HFFc6 (cell line): Measurements from ENCODE around the gene NFIX. TPM values are rescaled to one million over a fixed set of nuclear protein-coding genes. Genes with fewer than 3 reads are reported as not detected.

ENCODE experiments used
- DNase-seq: peaks from one replicate; pipeline ENCODE4 v3.0.0-alpha.2; 2018
- H3K27ac Mint-ChIP-seq: 2 replicates; pipeline ENCODE4 v1.8.0; 2020; ENCODE audit warnings: mild to moderate bottlenecking, mixed read lengths
- H3K27me3 Mint-ChIP-seq: 2 replicates; pipeline ENCODE4 v1.8.0; 2021; ENCODE audit warnings: mild to moderate bottlenecking, moderate library complexity, mixed read lengths; ENCODE audit not compliant: insufficient read depth
- H3K36me3 Mint-ChIP-seq: 2 replicates; pipeline ENCODE4 v1.8.0; 2021; ENCODE audit warnings: low read depth, mixed read lengths
- H3K4me1 Mint-ChIP-seq: 2 replicates; pipeline ENCODE4 v1.8.0; 2020; ENCODE audit warnings: low read depth, mixed read lengths
- H3K4me3 Mint-ChIP-seq: 2 replicates; pipeline ENCODE4 v1.8.0; 2020; ENCODE audit warnings: mild to moderate bottlenecking, moderate library complexity, mixed read lengths
- H3K9me3 Mint-ChIP-seq: 2 replicates; pipeline ENCODE4 v1.8.0; 2020; ENCODE audit warnings: mild to moderate bottlenecking, mixed read lengths
- total RNA-seq, 6 experiments: library from RNA; stranded (reverse); fragmentation: NEBNext Ultra II Directional; extraction: Animal tissue kit (Norgen Biotek cat#: 25700); gene quantifications; 2 replicates in 1 of 6; 3 replicates in 5 of 6; pipeline ENCODE4 v1.2.3, GENCODE V29; 2021
- TF ChIP-seq, protein P1 (sequence below): fragments of 200-600 bp; sonication (generic); IDR thresholded peaks from 2 replicates; pipeline ENCODE4 v1.5.0; 2021; ENCODE audit warnings: antibody characterized with exemption, mild to moderate bottlenecking

Gene NFIX
- total RNA-seq, 6 experiments from 2014 or later: 129 to 161 (median 142) TPM

GRCh38 chr19:13085666-13086065 is 90.4 kb downstream of the NFIX start:
- no peaks in the 10 kb centered on the region; the same call in 1 of the 2 replicates for H3K4me1 Mint-ChIP-seq
- no peaks in the 10 kb centered on the region for H3K9me3 Mint-ChIP-seq
- H3K27ac Mint-ChIP-seq: no peak overlapping the region
- peaks cover 17% of the 10 kb centered on the region; the same call in 1 of the 2 replicates for H3K36me3 Mint-ChIP-seq
- peaks cover 9% of the 10 kb centered on the region for H3K27me3 Mint-ChIP-seq
- H3K4me3 Mint-ChIP-seq: no peak overlapping the region
- DNase-seq: no peak
- TF ChIP-seq, protein P1, sequence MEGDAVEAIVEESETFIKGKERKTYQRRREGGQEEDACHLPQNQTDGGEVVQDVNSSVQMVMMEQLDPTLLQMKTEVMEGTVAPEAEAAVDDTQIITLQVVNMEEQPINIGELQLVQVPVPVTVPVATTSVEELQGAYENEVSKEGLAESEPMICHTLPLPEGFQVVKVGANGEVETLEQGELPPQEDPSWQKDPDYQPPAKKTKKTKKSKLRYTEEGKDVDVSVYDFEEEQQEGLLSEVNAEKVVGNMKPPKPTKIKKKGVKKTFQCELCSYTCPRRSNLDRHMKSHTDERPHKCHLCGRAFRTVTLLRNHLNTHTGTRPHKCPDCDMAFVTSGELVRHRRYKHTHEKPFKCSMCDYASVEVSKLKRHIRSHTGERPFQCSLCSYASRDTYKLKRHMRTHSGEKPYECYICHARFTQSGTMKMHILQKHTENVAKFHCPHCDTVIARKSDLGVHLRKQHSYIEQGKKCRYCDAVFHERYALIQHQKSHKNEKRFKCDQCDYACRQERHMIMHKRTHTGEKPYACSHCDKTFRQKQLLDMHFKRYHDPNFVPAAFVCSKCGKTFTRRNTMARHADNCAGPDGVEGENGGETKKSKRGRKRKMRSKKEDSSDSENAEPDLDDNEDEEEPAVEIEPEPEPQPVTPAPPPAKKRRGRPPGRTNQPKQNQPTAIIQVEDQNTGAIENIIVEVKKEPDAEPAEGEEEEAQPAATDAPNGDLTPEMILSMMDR: no peak

- H3K9me3 Mint-ChIP-seq: no peaks in the 10 kb centered on the region
- H3K36me3 Mint-ChIP-seq: peaks cover 17% of the 10 kb centered on the region; the same call in 1 of the 2 replicates
- TF ChIP-seq, protein P1: no peak
- H3K4me3 Mint-ChIP-seq: no peak overlapping the region
- H3K27ac Mint-ChIP-seq: no peak overlapping the region
- peaks cover 9% of the 10 kb centered on the region for H3K27me3 Mint-ChIP-seq
- DNase-seq: no peak
- no peaks in the 10 kb centered on the region; the same call in 1 of the 2 replicates for H3K4me1 Mint-ChIP-seq
These were observed 91.1 kb downstream of the NFIX start for GRCh38 chr19:13086341-13086740.

GRCh38 chr19:13087295-13087694 is 92.0 kb downstream of the NFIX start:
- Mint-ChIP-seq H3K4me1 (no peaks in the 10 kb centered on the region; the same call in 1 of the 2 replicates), H3K27ac (no peak overlapping the region), H3K36me3 (peaks cover 14% of the 10 kb centered on the region; the same call in 1 of the 2 replicates), H3K27me3 (peaks cover 6% of the 10 kb centered on the region), H3K9me3 (no peaks in the 10 kb centered on the region), H3K4me3 (no peak overlapping the region)
- no peak for DNase-seq
- TF ChIP-seq, protein P1: no peak

DNA sequence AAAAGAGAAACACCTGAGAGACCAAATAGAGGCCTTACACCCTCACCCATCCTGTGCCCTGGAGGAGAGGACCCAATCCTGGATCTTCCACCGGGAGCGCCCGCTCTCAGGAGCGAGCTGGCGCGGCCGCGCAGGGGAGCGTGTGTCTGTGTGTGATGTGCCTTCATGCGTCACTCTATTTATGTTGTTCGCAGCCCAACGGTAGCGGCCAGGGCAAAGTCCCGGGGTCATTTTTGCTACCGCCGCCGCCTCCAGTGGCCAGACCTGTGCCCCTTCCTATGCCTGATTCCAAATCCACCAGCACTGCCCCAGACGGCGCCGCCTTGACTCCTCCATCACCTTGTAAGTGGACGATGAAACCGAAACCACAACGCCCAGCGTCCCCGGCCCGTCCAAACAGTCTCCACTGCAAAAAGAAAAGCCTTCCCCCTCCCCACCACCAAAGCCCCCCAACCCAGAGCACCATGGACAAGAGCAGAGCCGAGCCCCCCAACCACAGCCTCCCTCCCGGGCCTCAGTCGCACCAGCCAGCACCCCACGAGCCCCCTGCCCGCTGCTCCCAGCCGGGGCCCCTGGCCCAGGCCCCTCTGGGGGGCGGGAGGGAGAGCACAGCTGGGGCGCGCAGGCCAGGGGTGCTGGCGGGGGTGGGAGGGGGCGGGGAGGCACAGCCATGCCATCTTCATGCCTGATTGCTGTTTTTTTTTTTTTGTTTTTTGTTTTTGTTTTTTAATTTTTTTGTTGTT is 92.7 kb downstream of the NFIX start:
- Mint-ChIP-seq H3K27me3 (peaks cover 5% of the 10 kb centered on the region), H3K4me3 (no peak overlapping the region), H3K9me3 (no peaks in the 10 kb centered on the region), H3K4me1 (no peaks in the 10 kb centered on the region; the same call in 1 of the 2 replicates), H3K27ac (no peak overlapping the region), H3K36me3 (peaks cover 12% of the 10 kb centered on the region; the same call in 1 of the 2 replicates)
- TF ChIP-seq, protein P1: no peak
- DNase-seq: no peak

GRCh38 chr19:13089139-13089856 is 94.0 kb downstream of the NFIX start:
- no peak overlapping the region for H3K27ac Mint-ChIP-seq
- DNase-seq: no peak
- TF ChIP-seq, protein P1: peak; percentile 70
- H3K9me3 Mint-ChIP-seq: no peaks in the 10 kb centered on the region
- H3K27me3 Mint-ChIP-seq: peaks cover 4% of the 10 kb centered on the region
- no peaks in the 10 kb centered on the region; the same call in 1 of the 2 replicates for H3K4me1 Mint-ChIP-seq
- H3K36me3 Mint-ChIP-seq: peaks cover 11% of the 10 kb centered on the region; the same call in 1 of the 2 replicates
- no peak overlapping the region for H3K4me3 Mint-ChIP-seq
